ENCODE data around the gene NEDD4L.

NEDD4L gene

DNA sequence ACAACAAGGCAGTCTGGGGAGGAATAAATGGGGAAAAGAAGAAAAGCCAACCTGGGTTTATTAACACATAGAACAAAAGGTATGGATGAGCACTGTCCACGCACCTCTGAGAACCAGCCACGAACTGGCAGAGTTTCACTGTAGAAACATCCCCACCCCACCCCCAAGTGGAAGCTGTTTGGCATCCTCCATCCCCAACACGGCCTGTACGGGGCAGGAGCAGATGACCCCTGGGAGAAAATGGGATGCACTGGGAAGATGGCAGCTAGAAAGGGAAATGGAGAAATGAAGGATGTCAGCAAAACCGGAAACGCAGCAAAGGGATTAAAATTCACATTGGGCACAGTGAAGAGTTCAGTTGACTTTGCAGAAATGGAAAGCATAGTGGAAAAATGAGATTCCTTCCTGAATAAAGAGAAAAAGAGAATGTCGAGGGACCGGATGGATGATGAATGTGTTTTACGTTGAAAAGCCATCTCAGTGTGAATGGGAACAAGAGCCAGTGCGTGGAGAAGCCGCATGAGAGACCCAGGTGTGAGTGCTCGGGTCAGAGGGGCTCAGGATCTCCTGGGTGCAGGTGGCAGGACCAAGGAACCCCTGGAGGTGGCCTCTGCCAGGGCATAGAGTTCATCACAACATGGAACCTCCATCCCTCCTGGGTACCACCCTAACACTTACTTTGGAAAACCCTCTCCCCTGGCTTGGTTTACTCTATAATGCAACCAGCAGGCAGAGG, 337.8 kb downstream of the NEDD4L start:
- no peak for TF ChIP-seq CTCF (conservative IDR thresholded peaks at IDR 0.05; ENCODE audit: low read depth)
- CTCF ChIA-PET: no interaction called here
- DNase-seq (ENCODE audit: low spot score): no peak
- no peak overlapping the region for H3K27ac ChIP-seq
- POLR2A ChIA-PET (ENCODE audit: low non-redundant PET): no interaction called here

DNA sequence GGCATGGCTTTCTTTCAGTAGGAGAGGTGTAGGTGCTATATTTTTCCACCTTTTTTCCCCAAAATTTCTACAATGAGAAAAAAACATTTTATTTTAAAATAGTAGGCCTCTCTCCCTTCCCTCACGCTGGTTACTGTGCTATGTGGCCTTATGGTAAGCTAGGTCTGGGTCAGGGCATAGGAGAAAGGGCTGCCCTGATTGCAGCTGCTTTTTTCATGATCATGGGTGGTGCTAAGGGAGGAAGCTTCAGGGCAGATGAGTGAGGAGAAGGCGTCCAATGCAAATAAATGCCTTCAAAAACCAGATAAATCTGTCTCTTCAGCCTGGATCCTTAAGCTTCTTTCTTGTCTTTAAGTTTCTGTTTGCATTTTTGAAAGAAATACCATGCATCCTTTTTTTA, 338.4 kb downstream of the NEDD4L start:
- ChIA-PET CTCF (no interaction called here), POLR2A (ENCODE audit: low non-redundant PET) (no interaction called here)
- no peak overlapping the region for H3K27ac ChIP-seq
- no peak for DNase-seq (ENCODE audit: low spot score)
- TF ChIP-seq CTCF (conservative IDR thresholded peaks at IDR 0.05; ENCODE audit: low read depth): no peak

- no peak for DNase-seq (ENCODE audit: low spot score)
- ChIA-PET POLR2A (ENCODE audit: low non-redundant PET) (no interaction called here), CTCF (no interaction called here)
- no peak overlapping the region for H3K27ac ChIP-seq
- no peak for TF ChIP-seq CTCF (conservative IDR thresholded peaks at IDR 0.05; ENCODE audit: low read depth)
Measured at GRCh38 chr18:58385472-58385871, 341.4 kb downstream of the NEDD4L start.

DNA sequence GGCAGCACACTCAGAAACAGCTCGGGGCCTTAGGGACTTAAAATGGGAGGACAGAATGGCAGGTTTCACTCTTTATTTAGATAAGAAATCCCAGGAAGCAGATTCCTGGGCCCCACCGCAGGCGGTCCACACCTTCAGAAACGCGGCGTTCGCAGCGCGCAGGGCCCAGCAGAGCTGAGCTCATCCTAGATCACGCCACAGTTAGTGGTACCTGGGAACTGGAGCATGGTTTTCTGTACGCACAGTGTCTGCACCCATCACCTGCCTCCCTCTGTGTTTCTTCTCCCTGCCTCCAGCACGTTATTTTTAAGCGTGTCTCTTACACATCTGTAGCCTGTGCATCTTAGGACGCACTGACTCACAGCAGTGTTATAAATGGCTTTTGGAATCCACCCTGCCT, 342.8 kb downstream of the NEDD4L start:
- H3K27ac ChIP-seq: no peak overlapping the region
- TF ChIP-seq CTCF (conservative IDR thresholded peaks at IDR 0.05; ENCODE audit: low read depth): no peak
- DNase-seq (ENCODE audit: low spot score): no peak
- CTCF ChIA-PET: no interaction called here
- POLR2A ChIA-PET (ENCODE audit: low non-redundant PET): no interaction called here

DNA sequence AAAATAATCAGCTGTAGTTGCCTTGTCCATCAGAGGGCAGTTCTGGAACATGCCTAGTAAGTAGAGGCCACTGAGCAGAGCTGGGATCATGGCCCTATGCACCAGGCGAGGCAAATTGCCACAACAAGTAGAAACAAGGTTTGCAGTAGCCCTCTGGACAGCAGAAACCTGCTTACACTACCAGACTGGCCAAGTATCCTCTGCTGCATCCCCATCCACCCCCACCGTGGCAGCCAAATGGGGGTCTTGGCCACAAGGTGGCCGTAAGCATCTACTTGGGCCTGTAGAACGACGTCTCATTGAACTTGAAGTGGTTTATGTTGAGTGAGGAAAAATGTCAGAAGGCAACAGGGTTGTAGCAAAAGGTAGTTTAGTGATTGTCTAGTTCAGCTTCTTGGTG, 343.7 kb downstream of the NEDD4L start:
- H3K27ac ChIP-seq: no peak overlapping the region
- ChIA-PET POLR2A (ENCODE audit: low non-redundant PET) (no interaction called here), CTCF (no interaction called here)
- TF ChIP-seq CTCF (conservative IDR thresholded peaks at IDR 0.05; ENCODE audit: low read depth): no peak
- no peak for DNase-seq (ENCODE audit: low spot score)

DNA sequence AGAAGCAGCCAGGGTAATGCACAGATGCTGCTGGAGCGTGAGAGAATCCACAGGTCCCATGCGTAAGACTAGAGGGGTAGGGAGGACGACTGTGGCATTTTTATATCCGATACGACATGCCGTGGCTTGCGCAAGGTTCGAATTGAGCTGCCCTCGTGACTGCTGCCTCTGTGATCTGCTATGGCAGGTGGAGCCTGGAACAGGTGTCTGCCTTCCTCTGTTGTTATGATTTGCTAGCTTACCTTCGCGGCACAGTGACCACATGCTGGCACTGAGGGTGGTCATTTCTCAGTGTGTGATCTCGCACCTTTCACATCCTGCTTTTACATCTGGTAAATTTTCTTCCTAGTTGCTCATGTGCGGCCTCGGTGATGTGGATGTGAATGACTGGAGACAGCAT, 344.7 kb downstream of the NEDD4L start:
- ChIA-PET POLR2A (ENCODE audit: low non-redundant PET) (no interaction called here), CTCF (no interaction called here)
- DNase-seq (ENCODE audit: low spot score): no peak
- TF ChIP-seq CTCF (conservative IDR thresholded peaks at IDR 0.05; ENCODE audit: low read depth): no peak
- no peak overlapping the region for H3K27ac ChIP-seq
